Glomerular visceral epithelial cell (primary cell): ENCODE results near the gene ATRNL1.
A peak's percentile ranks its signal among the peaks of the same experiment; 100 is the strongest.

Experiments
- DNase-seq: peaks from one replicate; pipeline ENCODE4 v3.0.0-alpha.2; 2016; ENCODE audit errors: extremely low spot score

Gene ATRNL1

DNA sequence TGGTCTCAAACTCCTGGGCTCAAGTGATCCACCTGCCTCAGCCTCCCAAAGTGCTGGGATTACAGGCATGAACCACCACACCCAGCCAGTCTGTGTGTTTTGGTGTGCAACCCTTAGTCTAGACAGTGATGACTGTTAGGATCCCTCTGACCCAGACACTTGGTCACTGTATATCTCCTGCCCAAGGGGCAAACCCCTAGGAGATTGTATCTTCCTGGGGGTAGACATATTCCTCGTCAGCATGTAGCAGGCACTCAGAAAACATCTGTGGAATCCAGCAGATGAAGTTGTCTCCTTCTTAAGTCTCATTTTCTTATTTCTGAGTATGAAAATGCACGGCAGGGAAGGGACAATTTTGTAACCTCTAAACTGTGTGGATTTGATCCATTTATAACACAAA, 887.3 kb downstream of the ATRNL1 start:
- no peak for DNase-seq

DNA sequence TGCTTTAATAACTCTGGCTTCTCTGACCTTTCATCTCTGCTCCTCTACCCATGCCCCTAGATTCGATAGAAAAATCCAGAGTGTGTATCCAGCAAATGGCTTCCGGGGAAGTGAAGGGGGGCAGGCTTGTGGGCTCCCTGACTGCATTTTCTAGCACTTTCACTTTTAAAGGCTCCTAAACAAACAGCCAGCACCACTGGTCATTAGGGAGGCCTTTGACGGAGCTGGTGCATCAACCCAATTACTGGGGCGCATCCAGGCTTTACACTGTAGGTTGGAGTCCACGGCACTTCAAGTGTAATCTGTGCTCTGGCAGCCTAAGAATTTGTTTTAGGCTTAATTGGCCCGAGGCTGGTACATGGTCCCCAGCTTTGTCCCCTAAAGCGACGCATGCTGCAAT, 887.9 kb downstream of the ATRNL1 start:
- no peak for DNase-seq

DNA sequence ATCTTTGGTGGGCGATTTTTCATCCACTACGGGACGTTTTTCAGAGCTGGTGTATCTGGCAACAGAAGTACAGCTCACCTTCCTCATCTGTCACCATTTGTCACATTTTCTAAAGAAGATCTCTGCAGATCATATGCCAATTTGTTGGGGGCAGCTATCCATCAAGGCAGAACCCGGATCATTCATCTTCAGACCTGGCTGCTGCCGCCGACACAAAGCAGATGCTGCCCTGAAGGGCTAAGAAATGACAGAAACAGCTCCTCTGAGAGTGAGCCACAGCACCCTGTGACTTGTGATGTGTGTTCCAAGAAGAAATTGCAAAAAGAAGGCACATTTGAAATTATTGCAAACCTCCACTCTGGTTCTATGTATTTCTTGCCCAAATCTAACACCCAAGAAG, 888.9 kb downstream of the ATRNL1 start:
- DNase-seq = no peak

DNA sequence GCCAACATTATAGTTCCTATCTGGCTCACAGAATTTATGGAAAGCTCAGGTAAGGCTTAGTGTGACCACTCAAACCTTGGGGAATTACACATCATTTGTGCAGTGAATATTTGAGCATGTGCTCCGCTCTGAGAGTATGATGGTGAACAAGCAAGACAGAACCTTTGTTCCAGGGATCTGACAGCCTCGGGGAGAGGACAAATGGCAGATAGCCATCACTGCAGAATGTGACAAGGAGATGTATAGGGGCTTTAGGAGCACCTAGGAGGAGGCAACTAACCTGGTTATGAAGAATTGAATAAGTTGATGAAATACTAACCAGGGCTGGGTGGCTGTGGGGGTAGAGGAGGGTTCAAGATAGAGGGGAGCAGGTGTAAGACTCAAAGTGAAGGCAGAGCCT, 889.4 kb downstream of the ATRNL1 start:
- no peak for DNase-seq

DNA sequence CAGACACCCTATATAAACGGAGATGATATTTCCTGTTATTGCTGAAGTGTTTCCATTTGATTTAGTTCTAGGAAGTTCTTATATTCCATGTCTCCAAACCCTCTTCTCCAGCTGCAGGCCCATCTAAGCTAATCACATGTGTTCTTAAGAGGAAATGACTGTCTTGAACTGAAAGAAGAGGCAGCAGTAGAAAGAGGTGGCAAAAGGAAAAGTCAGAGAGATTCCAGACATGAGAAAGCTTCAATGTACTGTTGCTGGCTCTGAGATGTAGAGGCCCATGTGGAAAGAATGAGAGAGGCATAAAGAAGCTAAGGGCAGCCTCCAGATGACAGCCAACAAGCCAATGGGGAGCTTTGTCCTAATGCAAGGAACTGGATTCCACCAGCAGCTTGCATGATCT, 892.6 kb downstream of the ATRNL1 start:
- DNase-seq = no peak

DNA sequence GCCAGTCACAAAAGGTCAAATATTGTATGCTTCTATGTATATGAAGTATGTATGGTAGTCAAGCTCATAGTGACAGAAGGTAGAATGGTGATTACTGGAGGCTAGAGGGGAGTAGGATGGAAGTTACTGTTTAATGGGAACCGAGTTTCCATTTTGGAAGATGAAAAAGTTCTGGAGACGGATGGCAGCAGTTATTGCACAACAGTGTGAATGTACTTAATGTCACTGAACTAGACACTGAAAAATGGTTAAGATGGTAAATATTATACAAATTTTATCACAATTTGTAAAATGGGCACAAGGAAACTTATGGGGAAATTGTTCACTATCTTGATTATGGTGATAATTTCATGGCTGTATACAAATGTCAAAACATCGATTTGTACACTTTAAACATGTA, 895.2 kb downstream of the ATRNL1 start:
- DNase-seq = no peak

DNA sequence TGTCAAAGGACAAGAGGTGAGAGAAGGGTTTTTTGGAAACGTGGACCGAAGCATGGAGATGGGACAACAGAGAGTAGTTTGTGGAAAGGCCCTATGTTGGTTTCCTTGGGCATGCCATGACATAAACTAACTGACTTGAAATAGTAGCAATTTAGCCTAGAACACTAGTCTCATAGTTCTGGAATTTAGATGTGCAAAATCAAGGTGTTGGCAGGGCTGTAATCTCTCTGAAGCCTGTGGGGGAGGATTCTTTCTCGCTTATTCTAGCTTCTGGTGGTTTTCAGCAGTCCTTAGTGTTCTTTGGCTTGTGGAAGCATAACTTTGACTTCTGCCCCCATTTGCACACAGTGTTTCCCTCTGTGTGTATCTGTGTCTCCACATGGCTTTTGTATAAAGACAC, 896.5 kb downstream of the ATRNL1 start:
- peak; percentile 23 for DNase-seq

DNA sequence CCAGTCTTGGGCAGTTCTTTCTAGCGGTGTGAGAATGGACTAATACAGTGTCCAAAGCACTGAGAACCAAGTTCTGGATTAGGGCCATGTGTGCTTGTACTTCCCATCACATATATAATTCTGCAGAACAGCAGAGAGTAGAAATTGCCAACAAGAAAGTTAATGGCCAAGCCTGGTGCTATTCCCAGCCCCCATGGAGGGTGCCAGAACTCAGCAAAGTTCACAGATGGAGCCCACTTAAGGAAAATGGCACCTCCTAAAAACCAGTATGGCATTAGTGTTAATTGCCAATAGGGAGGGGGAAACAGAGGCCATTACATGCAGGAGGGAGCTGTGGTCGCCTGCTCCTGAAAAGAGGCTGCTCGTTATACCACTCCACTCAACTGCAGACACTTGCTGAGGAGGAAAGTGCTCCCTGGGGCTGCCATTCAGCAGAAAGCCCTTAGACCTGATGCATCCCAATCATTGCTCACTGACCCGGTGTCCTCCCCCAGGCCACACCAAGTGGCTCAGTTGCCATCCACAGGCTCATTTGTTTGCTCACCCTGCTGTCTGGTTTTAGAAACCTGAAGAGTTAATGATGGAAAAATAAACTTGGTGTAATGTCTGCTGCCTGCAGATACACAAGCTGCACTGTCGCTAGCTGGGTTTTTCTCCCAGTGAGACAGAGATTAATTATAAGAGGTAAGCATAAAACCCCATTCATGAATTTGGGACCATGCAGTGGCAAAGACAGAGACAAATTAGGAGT, 899.2 kb downstream of the ATRNL1 start:
- no peak for DNase-seq

DNA sequence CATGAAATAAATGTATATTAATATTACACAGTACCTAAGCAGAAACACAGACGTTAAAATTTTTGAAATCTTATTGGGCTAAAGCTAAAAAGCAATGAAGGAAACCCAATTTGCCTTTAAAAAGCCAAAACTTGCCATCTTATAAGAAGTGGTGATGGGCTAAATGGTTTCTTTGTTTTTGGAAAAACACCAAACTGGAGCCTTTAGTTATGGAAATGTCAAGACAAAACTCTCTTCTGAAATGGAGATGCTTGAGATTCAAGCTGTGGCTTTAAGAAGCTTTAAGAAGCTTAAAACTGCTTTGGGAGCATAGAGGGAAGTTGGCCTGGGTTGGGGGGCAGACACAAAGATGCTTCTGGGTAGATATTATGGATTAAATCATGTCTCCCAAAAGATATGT, 902.9 kb downstream of the ATRNL1 start:
- DNase-seq = no peak

DNA sequence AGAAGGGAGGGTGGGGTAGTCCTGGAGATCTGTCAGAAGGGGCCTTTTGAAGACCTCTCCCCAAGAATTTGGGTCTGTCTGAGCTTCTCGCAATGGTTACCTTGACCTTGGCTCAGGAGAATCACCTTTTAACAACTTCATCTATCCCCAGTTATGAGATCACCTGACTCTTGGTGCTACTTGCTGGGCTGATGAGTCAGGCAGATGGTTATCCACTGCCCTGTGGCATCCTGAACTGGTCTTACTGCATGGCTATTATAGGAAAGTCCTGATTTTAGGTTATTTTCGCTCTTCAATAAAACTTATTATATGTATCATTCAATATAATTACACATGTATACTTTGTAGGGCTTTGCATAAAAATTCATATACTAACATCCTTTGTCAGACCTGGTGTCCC, 905.1 kb downstream of the ATRNL1 start:
- no peak for DNase-seq
